Mesenchymal stem cell (in vitro differentiated cells and primary cell): ENCODE measurements around the gene ACOX3.

Experiments
- DNase-seq: peaks from one replicate; pipeline ENCODE4 v3.0.0-alpha.2; 2013
- H2AFZ ChIP-seq: one replicate; pipeline ENCODE4 v1.6.1; 2013; ENCODE audit warnings: low read depth, mild to moderate bottlenecking, control low read depth, inconsistent platforms, low read length, moderate library complexity
- H2AK5ac ChIP-seq: 2 replicates; pipeline ENCODE4 v1.6.1; 2013; ENCODE audit warnings: low read length, moderate library complexity, mild to moderate bottlenecking, inconsistent platforms; ENCODE audit not compliant: severe bottlenecking
- H2BK120ac ChIP-seq: one replicate; pipeline ENCODE4 v1.6.1; 2013; ENCODE audit warnings: low read depth, mild to moderate bottlenecking, inconsistent platforms, low read length, moderate library complexity
- H2BK12ac ChIP-seq, 2 experiments: one replicate each; pipeline ENCODE4 v1.6.1; 2013; ENCODE audit warnings: inconsistent platforms in 2 of 2, low read length in 2 of 2, mild to moderate bottlenecking in 2 of 2, moderate library complexity in 2 of 2, control low read depth in 1 of 2
- H2BK15ac ChIP-seq: one replicate; pipeline ENCODE4 v1.6.1; 2013; ENCODE audit warnings: mild to moderate bottlenecking, low read depth, inconsistent platforms; ENCODE audit not compliant: poor library complexity, severe bottlenecking
- H2BK5ac ChIP-seq: 2 replicates; pipeline ENCODE4 v1.6.1; 2013; ENCODE audit warnings: low read depth, mild to moderate bottlenecking, low read length, control low read depth, inconsistent platforms; ENCODE audit not compliant: poor library complexity, severe bottlenecking
- H3K14ac ChIP-seq, 2 experiments: one replicate each; pipeline ENCODE4 v1.6.1; 2013; ENCODE audit warnings: inconsistent platforms in 2 of 2, low read length in 2 of 2, control low read depth in 1 of 2, mild to moderate bottlenecking in 1 of 2, moderate library complexity in 1 of 2
- H3K18ac ChIP-seq, 2 experiments: one replicate each; pipeline ENCODE4 v1.6.1; 2013; ENCODE audit warnings: inconsistent platforms in 2 of 2, low read length in 2 of 2, control low read depth in 1 of 2, low read depth in 1 of 2, mild to moderate bottlenecking in 1 of 2
- H3K23ac ChIP-seq, 2 experiments: one replicate each; pipeline ENCODE4 v1.6.1; 2013; ENCODE audit warnings: inconsistent platforms in 2 of 2, low read length in 2 of 2, mild to moderate bottlenecking in 2 of 2, moderate library complexity in 2 of 2, control low read depth in 1 of 2
- H3K27ac ChIP-seq: 2 replicates; pipeline ENCODE4 v1.5.1; 2013; ENCODE audit warnings: mild to moderate bottlenecking, moderate library complexity, low read length, control low read depth, inconsistent platforms; ENCODE audit not compliant: poor library complexity, severe bottlenecking
- H3K27me3 ChIP-seq, 2 experiments: 2 replicates each; pipeline versions ENCODE4 v1.6.1 to v1.7.0; 2013; ENCODE audit warnings: low read length in 2 of 2, mild to moderate bottlenecking in 2 of 2, moderate library complexity in 2 of 2, control low read depth in 1 of 2, inconsistent platforms in 1 of 2; ENCODE audit not compliant: control insufficient read depth in 1 of 2, insufficient read depth in 1 of 2
- H3K36me3 ChIP-seq, 2 experiments: 2 replicates each; pipeline versions ENCODE4 v1.6.1 to v1.7.0; 2013; ENCODE audit warnings: low read length in 2 of 2, control low read depth in 1 of 2, inconsistent platforms in 1 of 2, low read depth in 1 of 2, mild to moderate bottlenecking in 1 of 2; ENCODE audit not compliant: insufficient read depth in 2 of 2, control insufficient read depth in 1 of 2
- H3K4ac ChIP-seq, 2 experiments: one replicate each; pipeline ENCODE4 v1.6.1; 2013; ENCODE audit warnings: inconsistent platforms in 2 of 2, low read length in 2 of 2, mild to moderate bottlenecking in 2 of 2, moderate library complexity in 2 of 2, control low read depth in 1 of 2, low read depth in 1 of 2
- H3K4me1 ChIP-seq: 2 replicates; pipeline ENCODE4 v1.6.1; 2013; ENCODE audit warnings: low read depth, low read length, control low read depth; ENCODE audit not compliant: control insufficient read depth, insufficient read depth
- H3K4me2 ChIP-seq: 2 replicates; pipeline ENCODE4 v1.6.1; 2013; ENCODE audit warnings: low read length, mild to moderate bottlenecking, inconsistent platforms; ENCODE audit not compliant: poor library complexity, severe bottlenecking
- H3K4me3 ChIP-seq, 2 experiments: 2 replicates each; pipeline versions ENCODE4 v1.5.1 to v1.7.0; 2013; ENCODE audit warnings: low read length in 2 of 2, mild to moderate bottlenecking in 2 of 2, control low read depth in 1 of 2, low read depth in 1 of 2; ENCODE audit not compliant: insufficient read depth in 1 of 2
- H3K79me1 ChIP-seq: replicated peaks from 2 replicates; pipeline ENCODE4 v1.6.1; 2013; ENCODE audit warnings: mild to moderate bottlenecking, control low read depth, low read length, inconsistent platforms; ENCODE audit not compliant: poor library complexity, severe bottlenecking
- H3K9ac ChIP-seq: 2 replicates; pipeline ENCODE4 v1.7.0; 2013; ENCODE audit warnings: mild to moderate bottlenecking, low read length, moderate library complexity
- H3K9me3 ChIP-seq: 2 replicates; pipeline ENCODE4 v1.7.0; 2013; ENCODE audit warnings: mild to moderate bottlenecking, low read length; ENCODE audit not compliant: control insufficient read depth
- H4K8ac ChIP-seq: one replicate; pipeline ENCODE4 v1.6.1; 2013; ENCODE audit warnings: inconsistent platforms, mild to moderate bottlenecking, low read length, moderate library complexity
- H4K91ac ChIP-seq: one replicate; pipeline ENCODE4 v1.6.1; 2013; ENCODE audit warnings: mild to moderate bottlenecking, low read length, inconsistent platforms
- WGBS: methylation state at CpG from one replicate; pipeline ENCODE4 v1.1.7; 2013; ENCODE audit warnings: mixed read lengths; 5-methylcytosine and 5-hydroxymethylcytosine counted together

The ACOX3 gene

GRCh38 chr4:8332891-8333331, 107.6 kb downstream of the ACOX3 start:
- Histone ChIP-seq H2BK12ac (no peak overlapping the region), H3K9ac (no peak overlapping the region), H4K91ac (no peak overlapping the region), H3K27me3 (peaks cover 0 to 18% of the 10 kb centered on the region in 2 experiments), H3K4me3 (no peak overlapping the region), H3K9me3 (peaks cover 16% of the 10 kb centered on the region), H2BK15ac (no peak overlapping the region), H3K36me3 (no peaks in the 10 kb centered on the region), H2BK120ac (no peak overlapping the region), H2AFZ (no peak overlapping the region), H3K23ac (no peak overlapping the region), H3K4me1 (peaks cover 12% of the 10 kb centered on the region), H3K79me1 (no peaks in the 10 kb centered on the region), H3K4ac (no peak overlapping the region), H2AK5ac (no peak overlapping the region), H3K14ac (no peak overlapping the region), H3K27ac (no peak overlapping the region), H2BK5ac (no peak overlapping the region), H4K8ac (no peak overlapping the region), H3K18ac (no peak overlapping the region), H3K4me2 (no peak overlapping the region)
- 71% methylated on average over 8 of the region's 8 CpGs for WGBS
- no peak for DNase-seq

GRCh38 chr4:8332038-8332857, 108.3 kb downstream of the ACOX3 start:
- no peak overlapping the region for H4K8ac ChIP-seq
- H2BK5ac ChIP-seq = no peak overlapping the region
- no peak overlapping the region for H2AFZ ChIP-seq

GRCh38 chr4:8331575-8331955, 109.0 kb downstream of the ACOX3 start:
- Histone ChIP-seq H2BK5ac (no peak overlapping the region), H3K18ac (no peak overlapping the region), H3K14ac (no peak overlapping the region), H4K91ac (no peak overlapping the region), H3K4me3 (no peak overlapping the region), H3K4me2 (no peak overlapping the region), H3K23ac (no peak overlapping the region), H3K27ac (no peak overlapping the region), H2BK12ac (no peak overlapping the region), H2BK120ac (no peak overlapping the region), H3K36me3 (no peaks in the 10 kb centered on the region), H2AK5ac (no peak overlapping the region), H3K4me1 (peaks cover 12% of the 10 kb centered on the region), H3K27me3 (peaks cover 0 to 18% of the 10 kb centered on the region in 2 experiments), H3K79me1 (no peaks in the 10 kb centered on the region), H2AFZ (no peak overlapping the region), H3K9me3 (peaks cover 16% of the 10 kb centered on the region), H4K8ac (no peak overlapping the region), H2BK15ac (no peak overlapping the region), H3K9ac (no peak overlapping the region), H3K4ac (no peak overlapping the region)
- 91% methylated on average over 2 of the region's 6 CpGs for WGBS
- no peak for DNase-seq

More at GRCh38 chr4:8332038-8332857, 108.3 kb downstream of the ACOX3 start:
- peaks cover 16% of the 10 kb centered on the region for H3K9me3 ChIP-seq
- no peak overlapping the region for H3K27ac ChIP-seq
- no peak overlapping the region for H3K14ac ChIP-seq
- no peak overlapping the region for H2BK15ac ChIP-seq
- no peak overlapping the region for H4K91ac ChIP-seq
- no peak for DNase-seq
- 88% methylated on average over 12 of the region's 12 CpGs for WGBS
- H3K36me3 ChIP-seq = no peaks in the 10 kb centered on the region
- H2BK12ac ChIP-seq = no peak overlapping the region
- no peak overlapping the region for H3K4ac ChIP-seq
- H2BK120ac ChIP-seq = no peak overlapping the region
- no peak overlapping the region for H3K4me3 ChIP-seq
- no peak overlapping the region for H3K9ac ChIP-seq
- no peak overlapping the region for H2AK5ac ChIP-seq
- H3K4me1 ChIP-seq = peaks cover 12% of the 10 kb centered on the region
- no peak overlapping the region for H3K4me2 ChIP-seq
- H3K27me3 ChIP-seq = peaks cover 0 to 18% of the 10 kb centered on the region in 2 experiments
- no peak overlapping the region for H3K18ac ChIP-seq
- H3K23ac ChIP-seq = no peak overlapping the region
- no peaks in the 10 kb centered on the region for H3K79me1 ChIP-seq

GRCh38 chr4:8330821-8331574, 109.5 kb downstream of the ACOX3 start:
- Histone ChIP-seq H3K9ac (no peak overlapping the region), H3K18ac (no peak overlapping the region), H3K23ac (no peak overlapping the region), H3K14ac (no peak overlapping the region), H2BK120ac (no peak overlapping the region), H3K4ac (no peak overlapping the region), H3K4me2 (no peak overlapping the region), H4K91ac (no peak overlapping the region), H4K8ac (no peak overlapping the region), H2BK12ac (no peak overlapping the region), H3K4me1 (peaks cover 12% of the 10 kb centered on the region), H2AK5ac (no peak overlapping the region), H2AFZ (no peak overlapping the region), H2BK15ac (no peak overlapping the region), H3K36me3 (no peaks in the 10 kb centered on the region), H3K79me1 (no peaks in the 10 kb centered on the region), H3K27ac (no peak overlapping the region), H3K4me3 (no peak overlapping the region), H3K9me3 (peaks cover 13% of the 10 kb centered on the region), H3K27me3 (peaks cover 0 to 18% of the 10 kb centered on the region in 2 experiments), H2BK5ac (no peak overlapping the region)
- DNase-seq = no peak
- 79% methylated on average over 14 of the region's 15 CpGs for WGBS
